ENCODE results near the gene GPBAR1. TPM values are rescaled to one million over a fixed set of nuclear protein-coding genes. Genes with fewer than 3 reads are reported as not detected.
"Not testable (repeated sequence)": the region's sequence is repeated elsewhere in the genome, so short reads cannot be mapped to it uniquely, and the experiment has no call there.

Gene GPBAR1
- polyA plus RNA-seq, 3 donors = 26.0 to 181 (median 143) TPM

DNA sequence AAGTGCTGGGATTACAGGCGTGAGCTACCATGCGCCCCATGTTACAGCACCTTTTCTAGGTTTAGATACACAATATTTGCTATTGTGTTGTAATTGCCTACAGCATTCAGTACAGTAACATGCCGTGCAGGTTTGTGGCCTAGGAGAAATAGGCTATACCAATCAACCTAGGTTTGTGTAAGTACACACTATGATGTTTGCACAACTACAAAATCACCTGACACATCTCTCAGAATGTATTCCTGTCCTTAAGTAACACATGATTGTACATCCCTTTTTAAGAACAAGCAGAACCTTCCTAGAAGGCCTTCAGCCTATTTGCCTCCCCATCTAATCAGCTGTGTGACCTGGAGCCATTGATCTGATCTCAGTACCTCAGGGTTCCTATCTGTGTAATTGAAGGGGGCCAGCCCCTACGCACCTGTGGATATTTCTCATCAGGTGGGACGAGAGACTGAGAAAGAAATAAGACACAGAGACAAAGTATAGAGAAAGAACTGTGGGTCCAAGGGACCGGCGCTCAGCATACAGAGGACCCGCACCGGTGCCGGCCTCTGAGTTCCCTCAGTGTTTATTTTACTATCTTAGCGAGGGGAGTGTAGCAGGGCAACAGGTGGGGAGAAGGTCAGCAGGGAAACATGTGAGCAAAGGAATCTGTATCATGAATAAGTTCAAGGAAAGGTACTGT is 50.2 kb downstream of the GPBAR1 start:
- no peak overlapping the region for H3K4me3 Mint-ChIP-seq
- intact Hi-C loops (cut with micrococcal nuclease) = no loop called here

GRCh38 chr2:218311541-218312266 is 50.9 kb downstream of the GPBAR1 start:
- peak overlapping the region in 2 of 7 donors; percentile 48 to 88 for H3K27ac Mint-ChIP-seq
- H3K9ac ChIP-seq (ENCODE audit: insufficient read depth, low read length, poor library complexity, severe bottlenecking); H3K4me3 Mint-ChIP-seq; H3K27me3 Mint-ChIP-seq (ENCODE audit: low read depth in 3 of 3); H3K9me3 ChIP-seq (replicated peaks in 1 of 2; ENCODE audit: control insufficient read depth in 1 of 2, insufficient read depth in 1 of 2, low read length in 2 of 2); DNase-seq; H4K20me1 ChIP-seq (ENCODE audit: insufficient read depth, low read length); H3K9me3 Mint-ChIP-seq; H3K36me3 Mint-ChIP-seq; H3K4me3 ChIP-seq (replicated peaks in 1 of 3; ENCODE audit: low read depth in 2 of 3, low read length in 3 of 3); H3K27me3 ChIP-seq (ENCODE audit: control insufficient read depth in 2 of 2, insufficient read depth in 2 of 2, low read length in 2 of 2); intact Hi-C loops (cut with micrococcal nuclease); H3K36me3 ChIP-seq (replicated peaks in 1 of 2; ENCODE audit: control insufficient read depth in 1 of 2, insufficient read depth in 2 of 2, low read length in 2 of 2); H2AFZ ChIP-seq (ENCODE audit: insufficient read depth, low read depth, low read length, poor library complexity, severe bottlenecking); H3K27ac ChIP-seq (ENCODE audit: low read depth in 1 of 2, low read length in 2 of 2); H3K79me2 ChIP-seq (ENCODE audit: insufficient read depth, low read length); H3K4me2 ChIP-seq (replicated peaks; ENCODE audit: extremely low read depth, low read length, poor library complexity, severe bottlenecking): not testable (repeated sequence)
- H3K4me1 ChIP-seq (ENCODE audit: control insufficient read depth in 1 of 2, insufficient read depth in 2 of 2, low read length in 2 of 2) = peaks cover 54 to 71% of the 10 kb centered on the region in 2 donors
- H3K4me1 Mint-ChIP-seq = peaks cover 62% of the 10 kb centered on the region
- 100% methylated on average over 1 of the region's 11 CpGs for WGBS (ENCODE audit: insufficient coverage)

More for the DNA sequence above, 50.2 kb downstream of the GPBAR1 start:
- H3K27me3 Mint-ChIP-seq (ENCODE audit: low read depth in 3 of 3) = peaks cover 0 to 1% (median 0%) of the 10 kb centered on the region in 3 donors
- Histone ChIP-seq H3K27ac (ENCODE audit: low read depth in 1 of 2, low read length in 2 of 2) (no peak overlapping the region), H3K4me3 (replicated peaks in 1 of 3; ENCODE audit: low read depth in 2 of 3, low read length in 3 of 3) (no peak overlapping the region), H4K20me1 (ENCODE audit: insufficient read depth, low read length) (no peaks in the 10 kb centered on the region), H3K4me2 (replicated peaks; ENCODE audit: extremely low read depth, low read length, poor library complexity, severe bottlenecking) (no peak overlapping the region), H3K4me1 (ENCODE audit: control insufficient read depth in 1 of 2, insufficient read depth in 2 of 2, low read length in 2 of 2) (peaks cover 47 to 64% of the 10 kb centered on the region in 2 donors), H3K79me2 (ENCODE audit: insufficient read depth, low read length) (no peaks in the 10 kb centered on the region), H3K9ac (ENCODE audit: insufficient read depth, low read length, poor library complexity, severe bottlenecking) (no peak overlapping the region), H3K27me3 (ENCODE audit: control insufficient read depth in 2 of 2, insufficient read depth in 2 of 2, low read length in 2 of 2) (no peaks in the 10 kb centered on the region), H3K9me3 (replicated peaks in 1 of 2; ENCODE audit: control insufficient read depth in 1 of 2, insufficient read depth in 1 of 2, low read length in 2 of 2) (no peaks in the 10 kb centered on the region), H2AFZ (ENCODE audit: insufficient read depth, low read depth, low read length, poor library complexity, severe bottlenecking) (no peak overlapping the region), H3K36me3 (replicated peaks in 1 of 2; ENCODE audit: control insufficient read depth in 1 of 2, insufficient read depth in 2 of 2, low read length in 2 of 2) (no peaks in the 10 kb centered on the region)
- DNase-seq = peak in 1 of 3 donors; percentile 45
- 87% methylated on average over 3 of the region's 11 CpGs for WGBS (ENCODE audit: insufficient coverage)
- H3K9me3 Mint-ChIP-seq = peaks cover 0 to 4% (median 0%) of the 10 kb centered on the region in 7 donors
- peaks cover 57% of the 10 kb centered on the region for H3K4me1 Mint-ChIP-seq
- H3K27ac Mint-ChIP-seq = peak overlapping the region in 5 of 7 donors; percentile 0 to 88 (median 64)
- no peaks in the 10 kb centered on the region for H3K36me3 Mint-ChIP-seq
- TF ChIP-seq CTCF (IDR thresholded peaks at IDR 0.05) = no peak
